ENCODE measurements around the gene SPARC. TPM values are rescaled to one million over a fixed set of nuclear protein-coding genes. Genes with fewer than 3 reads are reported as not detected.

The SPARC gene
- total RNA-seq, 1 donor from 2014 or later, result 158 TPM

DNA sequence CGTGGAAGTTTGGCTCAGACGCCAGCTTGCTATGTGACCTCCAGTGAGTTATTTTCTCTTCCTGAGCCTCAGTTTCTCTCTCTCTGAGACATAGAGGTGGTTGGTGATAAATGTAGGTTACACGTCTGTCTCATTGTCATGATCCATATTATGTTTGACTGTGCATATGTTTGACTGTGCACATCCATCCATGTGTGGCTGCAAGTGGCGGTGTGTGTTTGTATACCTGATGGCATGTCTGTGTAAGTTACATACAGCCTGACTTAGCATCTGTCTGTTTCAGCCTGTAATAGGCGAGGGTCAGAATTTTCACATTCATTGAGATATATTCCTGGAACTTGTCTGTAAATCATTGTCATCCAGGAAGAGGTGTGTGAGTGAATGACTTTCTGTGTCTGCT lies 3.3 kb downstream of the SPARC start:
- no peaks in the 10 kb centered on the region for H3K27me3 ChIP-seq
- H3K4me3 Mint-ChIP-seq, result peak overlapping the region; percentile 95
- peaks cover 23% of the 10 kb centered on the region for H3F3A ChIP-seq (ENCODE audit: low read depth)
- H3K9me3 Mint-ChIP-seq, result no peaks in the 10 kb centered on the region
- no peaks in the 10 kb centered on the region for H3K9me3 ChIP-seq (ENCODE audit: low read depth)
- peaks cover 60% of the 10 kb centered on the region for H3K4me1 Mint-ChIP-seq
- H3K27ac ChIP-seq, result no peak overlapping the region
- peaks cover 7% of the 10 kb centered on the region for H3K79me2 ChIP-seq (ENCODE audit: low read depth)
- H3K36me3 ChIP-seq, result no peaks in the 10 kb centered on the region
- H3K4me3 ChIP-seq, result no peak overlapping the region
- peak overlapping the region; percentile 36 for H3K27ac Mint-ChIP-seq
- H2AFZ ChIP-seq (replicated peaks), result no peak overlapping the region
- TF ChIP-seq EZH2 (IDR thresholded peaks at IDR 0.05) (no peak), EZH2phosphoT487 (IDR thresholded peaks at IDR 0.05) (no peak)
- TF ChIP-seq, protein P1, sequence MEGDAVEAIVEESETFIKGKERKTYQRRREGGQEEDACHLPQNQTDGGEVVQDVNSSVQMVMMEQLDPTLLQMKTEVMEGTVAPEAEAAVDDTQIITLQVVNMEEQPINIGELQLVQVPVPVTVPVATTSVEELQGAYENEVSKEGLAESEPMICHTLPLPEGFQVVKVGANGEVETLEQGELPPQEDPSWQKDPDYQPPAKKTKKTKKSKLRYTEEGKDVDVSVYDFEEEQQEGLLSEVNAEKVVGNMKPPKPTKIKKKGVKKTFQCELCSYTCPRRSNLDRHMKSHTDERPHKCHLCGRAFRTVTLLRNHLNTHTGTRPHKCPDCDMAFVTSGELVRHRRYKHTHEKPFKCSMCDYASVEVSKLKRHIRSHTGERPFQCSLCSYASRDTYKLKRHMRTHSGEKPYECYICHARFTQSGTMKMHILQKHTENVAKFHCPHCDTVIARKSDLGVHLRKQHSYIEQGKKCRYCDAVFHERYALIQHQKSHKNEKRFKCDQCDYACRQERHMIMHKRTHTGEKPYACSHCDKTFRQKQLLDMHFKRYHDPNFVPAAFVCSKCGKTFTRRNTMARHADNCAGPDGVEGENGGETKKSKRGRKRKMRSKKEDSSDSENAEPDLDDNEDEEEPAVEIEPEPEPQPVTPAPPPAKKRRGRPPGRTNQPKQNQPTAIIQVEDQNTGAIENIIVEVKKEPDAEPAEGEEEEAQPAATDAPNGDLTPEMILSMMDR (IDR thresholded peaks at IDR 0.05), result no peak
- H3K36me3 Mint-ChIP-seq, result peaks cover 16% of the 10 kb centered on the region
- DNase-seq (ENCODE audit: low spot score), result no peak
- H3K9ac ChIP-seq, result no peak overlapping the region
- H3K4me1 ChIP-seq, result peaks cover 27% of the 10 kb centered on the region
- peaks cover 7% of the 10 kb centered on the region for H4K20me1 ChIP-seq (ENCODE audit: low read depth)
- H3K27me3 Mint-ChIP-seq (ENCODE audit: insufficient read depth, low read depth), result peaks cover 9% of the 10 kb centered on the region
- no peak overlapping the region for H3K4me2 ChIP-seq

DNA sequence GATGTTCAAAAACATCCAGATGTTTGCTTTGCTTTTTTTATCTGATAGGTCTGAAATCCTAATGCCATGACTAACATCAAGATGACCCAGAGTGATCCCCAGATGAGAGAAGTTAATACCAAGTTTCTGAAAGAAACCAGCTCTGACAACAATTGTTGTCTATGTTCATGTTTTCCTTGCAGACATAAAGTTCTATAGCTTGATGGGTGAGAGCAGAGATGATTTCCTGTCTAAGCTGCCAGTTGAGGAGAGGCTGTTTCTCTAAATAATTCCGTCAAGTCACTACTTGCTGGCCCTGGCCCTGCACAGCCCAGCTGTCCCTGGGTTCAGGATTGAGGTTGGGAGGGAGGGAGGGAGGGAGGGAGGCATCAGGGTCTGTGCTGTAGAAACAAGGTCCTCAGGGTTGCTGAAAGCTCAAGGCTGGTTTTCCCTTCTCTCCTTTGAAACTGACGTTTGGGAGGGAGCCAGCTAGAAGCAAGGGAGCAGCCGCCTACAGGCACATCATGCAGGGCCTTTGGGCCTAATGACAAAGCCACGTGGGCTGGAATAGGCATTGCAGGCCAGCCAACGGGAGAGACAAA lies 3.9 kb downstream of the SPARC start:
- Histone ChIP-seq H3K79me2 (ENCODE audit: low read depth) (peaks cover 7% of the 10 kb centered on the region), H2AFZ (replicated peaks) (no peak overlapping the region), H3K27me3 (no peaks in the 10 kb centered on the region), H3K27ac (no peak overlapping the region), H4K20me1 (ENCODE audit: low read depth) (peaks cover 7% of the 10 kb centered on the region), H3K9ac (no peak overlapping the region), H3K4me1 (peaks cover 29% of the 10 kb centered on the region), H3K36me3 (no peaks in the 10 kb centered on the region), H3K4me2 (no peak overlapping the region), H3F3A (ENCODE audit: low read depth) (peaks cover 23% of the 10 kb centered on the region), H3K9me3 (ENCODE audit: low read depth) (no peaks in the 10 kb centered on the region), H3K4me3 (no peak overlapping the region)
- H3K4me3 Mint-ChIP-seq, result peak overlapping the region; percentile 11
- H3K27ac Mint-ChIP-seq, result peak overlapping the region; percentile 36
- DNase-seq (ENCODE audit: low spot score), result no peak
- no peaks in the 10 kb centered on the region for H3K9me3 Mint-ChIP-seq
- peaks cover 9% of the 10 kb centered on the region for H3K27me3 Mint-ChIP-seq (ENCODE audit: insufficient read depth, low read depth)
- peaks cover 16% of the 10 kb centered on the region for H3K36me3 Mint-ChIP-seq
- H3K4me1 Mint-ChIP-seq, result peaks cover 63% of the 10 kb centered on the region
- TF ChIP-seq, protein P1 (IDR thresholded peaks at IDR 0.05), result no peak
- TF ChIP-seq EZH2phosphoT487 (IDR thresholded peaks at IDR 0.05) (no peak), EZH2 (IDR thresholded peaks at IDR 0.05) (no peak)

DNA sequence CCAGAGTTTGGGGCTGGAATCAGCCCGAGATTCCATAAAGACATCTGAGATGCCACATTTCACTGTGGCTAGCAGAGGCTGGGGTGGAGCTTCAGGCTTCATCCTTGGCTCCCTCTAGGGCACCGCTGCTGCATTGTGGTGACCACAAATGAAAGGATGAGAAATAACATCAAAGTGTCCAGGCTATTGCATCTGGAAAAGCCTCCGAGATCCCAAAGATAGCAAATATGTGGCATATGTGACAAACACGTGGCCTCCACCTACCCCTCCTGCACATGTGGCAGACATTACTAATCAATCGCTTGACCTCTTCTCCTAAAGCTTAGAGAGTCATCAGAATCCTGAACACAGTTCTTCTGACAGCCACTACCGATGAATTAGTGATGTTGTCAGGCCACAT lies 4.5 kb downstream of the SPARC start:
- Mint-ChIP-seq H3K36me3 (peaks cover 20% of the 10 kb centered on the region), H3K9me3 (no peaks in the 10 kb centered on the region), H3K4me1 (peaks cover 62% of the 10 kb centered on the region), H3K4me3 (no peak overlapping the region), H3K27ac (no peak overlapping the region), H3K27me3 (ENCODE audit: insufficient read depth, low read depth) (peaks cover 9% of the 10 kb centered on the region)
- H3K9ac ChIP-seq, result no peak overlapping the region
- no peak overlapping the region for H3K4me2 ChIP-seq
- H4K20me1 ChIP-seq (ENCODE audit: low read depth), result peaks cover 7% of the 10 kb centered on the region
- no peak for TF ChIP-seq EZH2phosphoT487 (IDR thresholded peaks at IDR 0.05)
- no peak for TF ChIP-seq EZH2 (IDR thresholded peaks at IDR 0.05)
- TF ChIP-seq, protein P1 (IDR thresholded peaks at IDR 0.05), result no peak
- H3K27ac ChIP-seq, result no peak overlapping the region
- no peak for DNase-seq (ENCODE audit: low spot score)
- H3K9me3 ChIP-seq (ENCODE audit: low read depth), result no peaks in the 10 kb centered on the region
- H3K4me1 ChIP-seq, result peaks cover 32% of the 10 kb centered on the region
- peaks cover 19% of the 10 kb centered on the region for H3F3A ChIP-seq (ENCODE audit: low read depth)
- H3K36me3 ChIP-seq, result no peaks in the 10 kb centered on the region
- no peaks in the 10 kb centered on the region for H3K27me3 ChIP-seq
- no peak overlapping the region for H2AFZ ChIP-seq (replicated peaks)
- H3K79me2 ChIP-seq (ENCODE audit: low read depth), result peaks cover 7% of the 10 kb centered on the region
- H3K4me3 ChIP-seq, result no peak overlapping the region
